CD4-positive, alpha-beta T cell treated with Interleukin-2 at 100 ng/mL for 4 hours (primary cell): ENCODE results near the gene RAP1GAP.
"Not testable (repeated sequence)": the region's sequence is repeated elsewhere in the genome, so short reads cannot be mapped to it uniquely, and the experiment has no call there.

Source experiments
- DNase-seq: peaks from one replicate; pipeline ENCODE4 v3.0.0-alpha.2; 2020; ENCODE audit warnings: low spot score

RAP1GAP gene

DNA sequence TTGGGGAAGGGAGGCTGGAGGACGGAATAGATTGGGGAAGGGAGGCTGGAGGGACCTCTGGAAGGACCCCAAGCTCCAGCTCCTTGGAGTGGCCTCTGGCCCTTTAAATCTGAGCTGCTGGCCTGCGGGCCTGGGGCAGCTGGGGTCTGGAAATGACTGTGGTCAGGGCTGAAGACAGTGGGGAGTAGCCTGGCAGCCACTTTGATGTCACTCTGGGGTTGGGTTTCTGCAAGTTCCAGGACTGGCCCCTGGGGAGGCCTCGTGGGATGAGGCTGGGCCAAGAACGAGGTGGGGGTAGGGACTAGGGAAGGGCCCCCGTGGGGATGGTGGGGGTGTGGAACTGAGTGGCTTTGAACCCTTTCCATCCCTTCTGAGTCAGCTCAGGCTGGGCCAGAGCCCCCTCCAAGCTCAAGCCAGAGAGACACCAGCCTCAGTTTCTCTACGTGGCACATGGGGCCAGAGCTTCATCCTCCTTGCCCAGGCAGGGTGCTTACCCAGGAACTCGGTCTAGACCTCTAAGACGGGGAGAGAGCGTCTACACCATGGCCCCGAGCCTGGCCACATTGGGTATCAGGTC is 100.3 kb downstream of the RAP1GAP start:
- no peak for DNase-seq

DNA sequence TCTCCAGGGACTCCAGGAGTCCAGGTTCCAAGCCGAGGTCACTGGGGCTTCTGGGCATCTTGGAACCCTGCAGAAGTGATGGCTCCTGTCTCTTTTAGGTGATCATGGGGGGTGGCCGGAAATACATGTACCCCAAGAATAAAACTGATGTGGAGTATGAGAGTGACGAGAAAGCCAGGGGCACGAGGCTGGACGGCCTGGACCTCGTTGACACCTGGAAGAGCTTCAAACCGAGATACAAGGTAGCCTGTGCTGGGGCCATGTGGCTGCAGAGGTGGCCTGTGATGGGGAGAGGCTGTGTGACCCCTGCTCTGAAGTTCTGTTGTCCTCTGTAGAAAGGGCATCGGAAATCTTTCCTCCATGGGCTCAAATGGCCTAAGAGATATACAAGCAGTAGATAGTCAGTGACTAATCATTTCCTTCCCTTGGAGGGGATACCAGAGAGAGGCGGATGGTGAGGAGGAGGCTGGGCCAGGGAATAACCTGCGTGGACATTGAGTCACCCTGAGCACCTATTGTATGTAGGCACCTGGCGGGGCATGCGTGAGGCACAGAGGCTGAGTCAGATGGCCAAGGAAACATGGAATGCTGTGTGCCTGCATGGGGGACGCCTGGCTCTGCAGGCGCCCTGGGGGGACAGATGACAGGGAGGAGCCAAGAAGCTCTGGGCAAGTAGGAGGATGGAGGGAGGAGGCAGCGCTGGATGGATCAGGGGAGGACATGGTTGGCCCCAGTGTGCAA is 101.0 kb downstream of the RAP1GAP start:
- DNase-seq = no peak

DNA sequence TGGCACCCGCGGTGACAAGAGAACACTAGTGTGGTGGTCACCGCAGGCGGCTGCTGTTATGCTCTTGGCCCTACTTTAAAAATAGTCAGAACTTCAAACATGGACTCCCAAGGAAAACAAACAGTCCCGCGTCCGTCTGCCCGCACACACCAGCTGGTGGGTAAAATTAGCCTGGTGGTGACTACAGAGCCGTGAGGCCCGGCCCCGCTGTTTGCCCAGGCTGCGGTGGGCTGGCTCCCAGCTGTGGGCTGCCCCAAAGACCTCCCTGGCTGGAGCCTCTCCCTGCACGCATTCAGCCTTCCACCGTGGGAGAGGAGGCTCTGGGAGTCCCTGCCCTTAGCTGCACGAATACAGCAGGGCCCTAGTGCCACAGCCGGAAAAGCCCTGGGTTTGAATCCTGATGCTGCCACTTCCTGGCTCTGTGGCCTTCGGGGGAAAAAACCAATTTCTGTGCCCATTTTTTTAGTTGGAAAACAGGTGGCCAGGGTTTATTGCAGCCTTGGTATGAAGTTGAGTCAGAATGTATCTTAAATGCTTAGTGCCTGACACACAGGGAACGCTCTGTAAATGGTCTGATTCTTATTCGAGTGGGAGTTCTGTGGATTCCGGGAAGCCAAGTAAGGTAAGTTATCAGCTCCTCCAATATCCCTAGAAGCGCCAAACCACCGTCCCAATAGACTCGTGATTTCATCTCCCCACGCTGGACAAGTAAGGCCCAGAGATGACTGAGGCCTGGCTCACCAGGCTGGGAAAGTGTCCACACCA is 101.7 kb downstream of the RAP1GAP start:
- DNase-seq = no peak

GRCh38 chr1:21566361-21566760 is 102.8 kb downstream of the RAP1GAP start:
- not testable (repeated sequence) for DNase-seq

- DNase-seq = no peak
These were observed 103.9 kb downstream of the RAP1GAP start for GRCh38 chr1:21565285-21565684.

GRCh38 chr1:21564521-21565095 is 104.5 kb downstream of the RAP1GAP start:
- no peak for DNase-seq

DNA sequence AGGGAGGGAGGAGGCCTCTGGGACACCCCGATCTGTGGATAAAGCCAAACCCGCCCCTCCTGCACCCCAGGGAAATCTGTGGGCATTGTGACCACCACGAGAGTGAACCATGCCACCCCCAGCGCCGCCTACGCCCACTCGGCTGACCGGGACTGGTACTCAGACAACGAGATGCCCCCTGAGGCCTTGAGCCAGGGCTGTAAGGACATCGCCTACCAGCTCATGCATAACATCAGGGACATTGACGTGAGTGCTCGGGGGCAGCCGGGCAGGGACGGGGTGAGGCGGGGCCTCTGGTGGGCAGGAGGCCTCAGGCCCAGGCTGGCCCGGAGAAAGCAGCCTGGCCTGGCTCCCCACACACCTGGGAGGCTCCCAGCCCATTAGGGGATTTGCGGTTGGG is 105.2 kb downstream of the RAP1GAP start:
- DNase-seq = no peak

- no peak for DNase-seq
These were observed 106.3 kb downstream of the RAP1GAP start for GRCh38 chr1:21562896-21563295.

GRCh38 chr1:21560916-21561638 is 108.1 kb downstream of the RAP1GAP start:
- no peak for DNase-seq

GRCh38 chr1:21559788-21560567 is 109.2 kb downstream of the RAP1GAP start:
- no peak for DNase-seq

- DNase-seq = no peak
These were observed 115.8 kb downstream of the RAP1GAP start for GRCh38 chr1:21553116-21553926.

DNA sequence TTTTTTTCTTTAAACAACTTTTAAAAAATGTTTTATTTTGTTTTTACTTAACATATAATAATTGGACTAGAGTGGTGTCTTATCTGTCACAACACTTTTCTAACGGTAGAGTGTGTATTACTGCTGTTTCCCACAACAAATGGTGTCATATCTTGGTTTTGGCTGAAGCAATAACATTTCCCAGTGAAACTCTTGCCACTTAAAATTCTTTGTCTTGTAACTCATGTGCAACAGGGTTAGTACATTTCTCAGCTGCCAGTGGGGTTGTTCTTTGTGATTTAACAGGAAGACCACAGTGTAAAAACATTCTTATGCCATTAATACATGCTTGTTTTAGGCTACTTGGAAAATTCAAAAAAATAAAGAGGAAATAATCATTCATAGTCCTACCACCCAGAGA is 116.4 kb downstream of the RAP1GAP start:
- no peak for DNase-seq

DNA sequence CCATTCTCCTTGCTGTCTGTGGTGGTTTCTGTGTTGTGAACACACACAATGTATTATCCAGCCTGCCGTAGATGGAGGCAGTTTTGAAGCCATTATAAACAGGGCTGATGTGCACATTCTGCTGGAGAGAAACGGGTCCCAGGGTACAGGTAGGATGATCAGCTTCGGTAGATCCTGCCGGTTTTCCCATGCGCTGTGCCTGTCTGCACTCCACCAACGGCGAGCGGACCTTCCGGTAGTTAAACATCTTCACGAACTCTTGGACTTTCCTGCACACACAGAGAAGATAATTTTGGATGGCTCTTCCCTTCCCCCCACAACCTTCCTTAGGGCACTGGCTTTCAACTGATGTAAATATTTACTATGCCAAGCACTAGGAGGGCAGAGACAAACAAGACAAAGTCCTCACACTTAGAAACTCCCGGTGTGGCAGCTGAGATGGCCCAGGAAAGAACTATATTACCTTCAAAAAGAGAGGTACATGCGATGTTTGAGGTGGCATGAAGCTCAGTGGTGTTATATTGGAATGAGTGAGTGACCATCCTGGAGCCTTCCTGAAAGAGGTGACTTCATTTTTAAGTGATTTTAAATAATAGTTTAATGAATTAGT is 118.2 kb downstream of the RAP1GAP start:
- no peak for DNase-seq

DNA sequence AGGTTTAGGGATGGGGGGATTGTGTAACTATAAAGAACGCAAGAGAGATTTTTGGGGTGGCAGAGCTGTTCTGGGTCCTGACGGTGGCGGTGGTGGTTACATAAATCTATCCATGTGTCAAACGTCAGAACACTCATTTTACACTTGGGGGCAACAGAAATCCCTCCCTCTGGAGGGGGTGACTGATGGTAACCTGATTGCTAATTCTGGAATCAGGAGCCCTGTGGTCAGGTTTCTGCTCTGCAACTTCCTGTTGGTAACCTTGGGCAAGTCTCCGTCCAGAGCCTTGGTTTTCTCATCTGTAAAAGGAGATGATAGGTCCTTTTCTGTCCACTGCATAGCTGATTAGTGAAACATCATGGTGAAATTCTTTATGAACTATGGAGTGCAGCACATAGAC is 119.1 kb downstream of the RAP1GAP start:
- no peak for DNase-seq

DNA sequence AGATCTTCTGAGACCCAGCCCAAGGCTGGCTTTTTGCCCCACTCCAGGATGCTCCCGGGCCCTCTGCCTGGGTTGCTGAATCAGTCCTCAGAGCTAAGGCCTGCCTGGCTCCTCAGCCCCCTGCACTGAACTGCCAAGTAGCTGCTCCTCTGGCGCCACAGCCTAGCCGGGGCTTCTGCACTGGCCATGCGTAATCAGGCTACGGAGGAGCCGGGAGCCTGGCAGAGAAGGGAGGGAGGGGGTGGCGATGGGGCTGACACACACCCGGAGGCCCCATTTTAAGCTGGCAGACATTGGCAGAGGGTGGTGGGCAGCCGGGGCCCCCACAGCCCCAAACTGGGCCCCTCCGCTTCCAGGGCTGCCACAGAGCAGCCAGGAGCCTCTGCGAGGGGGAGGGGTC is 121.3 kb downstream of the RAP1GAP start:
- DNase-seq = no peak
